NCI-H1694 (cell line): ENCODE data around the gene PPIA.
"Not testable (repeated sequence)": the region's sequence is repeated elsewhere in the genome, so short reads cannot be mapped to it uniquely, and the experiment has no call there.

ENCODE experiments used
- DNase-seq: peaks from one replicate; lab custom pipeline; 2025; lab: John Stamatoyannopoulos, UW

The PPIA gene

DNA sequence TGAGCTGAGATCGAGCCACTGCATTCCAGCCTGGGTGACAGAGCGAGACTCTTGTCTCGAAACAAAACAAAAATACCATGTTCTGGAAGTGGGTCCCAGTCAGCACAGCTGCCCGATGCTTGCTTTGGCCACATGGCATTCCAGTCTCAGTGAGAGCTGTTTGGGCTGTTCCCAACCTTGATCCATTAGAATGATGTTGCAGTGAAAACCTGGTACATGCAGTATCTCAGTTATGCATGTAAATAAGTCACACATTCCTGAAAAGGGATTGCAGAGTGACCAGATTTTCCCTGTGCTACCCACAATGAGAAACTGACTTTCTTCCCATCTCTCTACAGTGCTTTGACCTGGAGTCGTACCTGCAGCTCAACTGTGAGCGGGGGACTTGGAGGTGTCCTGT lies 32.4 kb upstream of the PPIA start:
- DNase-seq = no peak

DNA sequence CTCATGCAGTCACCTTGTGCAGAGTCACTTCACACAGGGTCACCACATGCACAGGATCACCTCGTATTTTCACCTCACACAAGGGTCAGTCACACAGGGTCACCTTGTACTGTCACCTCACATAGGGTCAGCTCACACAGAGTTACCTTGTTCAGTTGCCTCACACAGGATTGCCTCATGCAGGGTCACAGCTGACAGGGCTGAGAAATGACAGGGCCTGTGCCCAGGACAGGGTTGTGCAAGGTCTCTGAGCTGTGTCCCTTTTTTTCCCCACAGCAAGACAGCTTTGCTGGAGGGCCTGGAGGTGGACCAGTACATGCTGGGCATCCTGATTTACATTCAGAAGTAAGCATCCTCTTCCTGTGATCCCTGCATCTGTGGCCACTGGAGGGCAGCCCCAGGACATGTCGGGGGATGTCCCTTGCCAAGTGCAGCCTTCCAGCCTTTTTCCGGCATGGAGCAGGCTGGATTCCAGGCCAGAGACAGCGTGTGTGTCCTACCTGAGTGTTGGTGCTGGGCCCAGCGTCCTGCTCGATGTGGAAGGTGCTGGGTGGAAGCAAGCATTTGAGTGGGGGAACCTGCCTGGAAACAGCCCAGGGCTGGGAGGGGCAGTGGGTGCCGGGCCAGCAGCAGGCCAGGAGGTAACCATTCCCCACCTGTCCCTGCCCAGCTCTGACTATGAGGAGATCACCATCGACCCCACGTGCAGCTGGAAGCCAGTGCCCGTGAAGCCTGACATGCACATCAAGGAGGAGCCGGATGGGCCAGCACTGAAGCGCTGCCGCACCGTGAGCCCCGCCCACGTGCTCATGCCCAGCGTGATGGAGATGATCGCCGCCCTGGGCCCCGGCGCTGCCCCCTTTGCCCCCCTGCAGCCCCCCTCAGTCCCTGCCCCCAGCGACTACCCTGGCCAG lies 31.6 kb upstream of the PPIA start:
- DNase-seq = no peak

DNA sequence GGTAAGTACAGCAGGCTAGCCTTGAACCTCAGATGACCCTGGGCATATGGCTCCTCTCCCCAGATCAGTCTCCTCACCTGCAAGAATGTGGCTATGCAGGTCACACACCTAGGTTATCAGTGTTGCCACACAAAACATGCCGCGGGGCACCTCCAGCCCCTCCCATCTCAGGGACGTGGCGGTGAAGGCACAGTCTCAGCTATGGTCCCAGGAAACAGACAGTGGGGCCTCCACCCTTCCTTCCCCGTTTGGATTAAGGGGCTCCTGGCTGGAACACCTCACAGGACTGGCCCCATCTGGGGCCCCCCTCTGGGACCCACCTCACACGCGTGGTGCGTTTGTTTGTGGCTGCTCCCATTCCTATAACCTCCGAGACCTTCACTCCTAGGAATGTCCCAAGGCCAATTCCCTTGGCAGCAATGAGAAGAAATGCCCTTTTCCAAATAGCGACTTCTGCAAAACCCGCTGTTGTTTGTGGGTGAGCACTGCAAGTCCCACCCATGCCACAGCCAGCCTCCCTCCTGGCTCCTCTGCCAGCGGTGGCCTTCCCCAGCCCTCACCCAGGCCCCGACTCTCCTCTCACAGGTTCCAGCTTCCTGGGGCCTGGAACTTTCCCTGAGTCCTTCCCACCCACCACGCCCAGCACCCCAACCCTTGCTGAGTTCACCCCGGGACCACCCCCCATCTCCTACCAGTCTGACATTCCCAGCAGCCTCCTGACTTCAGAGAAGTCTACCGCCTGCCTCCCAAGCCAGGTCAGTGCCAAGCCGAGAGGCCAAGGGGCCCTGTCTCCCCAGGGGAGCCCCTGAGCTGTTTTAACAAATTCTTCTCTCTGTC lies 30.7 kb upstream of the PPIA start:
- no peak for DNase-seq

DNA sequence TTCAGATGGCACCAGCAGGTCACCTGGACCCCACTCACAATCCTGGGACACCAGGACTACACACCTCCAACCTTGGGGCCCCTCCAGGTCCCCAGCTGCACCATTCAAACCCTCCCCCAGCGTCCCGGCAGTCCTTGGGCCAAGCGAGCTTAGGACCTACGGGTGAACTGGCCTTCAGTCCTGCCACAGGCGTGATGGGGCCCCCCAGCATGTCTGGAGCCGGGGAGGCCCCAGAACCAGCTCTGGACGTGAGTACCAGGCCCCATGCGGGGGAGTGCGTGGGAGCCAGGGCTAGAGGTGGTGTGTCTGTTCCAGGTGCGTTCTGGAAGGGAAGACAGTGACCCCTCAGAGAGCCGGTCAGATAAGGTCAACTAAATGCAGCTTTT lies 30.1 kb upstream of the PPIA start:
- no peak for DNase-seq

DNA sequence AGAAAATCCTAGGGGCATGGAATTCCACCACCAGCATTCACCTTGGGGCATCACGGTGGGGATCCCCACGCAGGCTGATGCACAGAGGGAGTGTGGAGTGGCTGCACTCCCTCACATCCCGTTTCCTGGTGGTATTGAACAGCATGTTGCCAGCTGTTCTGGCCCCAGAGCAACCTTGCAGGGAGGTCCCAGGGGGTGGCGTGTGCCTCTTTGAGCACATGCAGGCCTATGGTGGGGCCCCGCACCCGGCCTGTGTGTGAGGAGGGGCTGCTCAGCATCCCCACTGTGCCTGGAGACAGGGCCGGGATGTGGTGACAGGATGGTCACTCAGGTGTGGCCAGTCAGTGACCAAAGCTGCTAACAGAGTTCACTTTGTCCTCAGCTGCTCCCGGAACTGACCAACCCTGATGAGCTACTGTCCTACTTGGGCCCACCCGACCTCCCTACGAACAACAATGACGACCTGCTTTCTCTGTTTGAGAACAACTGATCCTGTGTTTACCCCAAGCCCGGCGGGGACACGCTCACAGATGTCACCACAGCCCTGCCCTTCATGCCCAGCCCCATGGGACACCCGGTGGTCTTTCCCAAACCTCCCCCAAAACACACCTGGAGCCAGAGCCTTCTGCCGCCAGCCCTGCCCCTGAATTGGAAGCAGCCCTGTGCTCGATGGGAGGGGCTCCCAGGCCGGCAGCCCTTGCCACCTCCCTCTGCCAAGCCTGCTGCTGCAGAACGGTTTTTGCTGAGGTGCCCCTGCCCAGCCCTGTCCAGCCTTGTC lies 29.2 kb upstream of the PPIA start:
- peak; percentile 15 for DNase-seq

DNA sequence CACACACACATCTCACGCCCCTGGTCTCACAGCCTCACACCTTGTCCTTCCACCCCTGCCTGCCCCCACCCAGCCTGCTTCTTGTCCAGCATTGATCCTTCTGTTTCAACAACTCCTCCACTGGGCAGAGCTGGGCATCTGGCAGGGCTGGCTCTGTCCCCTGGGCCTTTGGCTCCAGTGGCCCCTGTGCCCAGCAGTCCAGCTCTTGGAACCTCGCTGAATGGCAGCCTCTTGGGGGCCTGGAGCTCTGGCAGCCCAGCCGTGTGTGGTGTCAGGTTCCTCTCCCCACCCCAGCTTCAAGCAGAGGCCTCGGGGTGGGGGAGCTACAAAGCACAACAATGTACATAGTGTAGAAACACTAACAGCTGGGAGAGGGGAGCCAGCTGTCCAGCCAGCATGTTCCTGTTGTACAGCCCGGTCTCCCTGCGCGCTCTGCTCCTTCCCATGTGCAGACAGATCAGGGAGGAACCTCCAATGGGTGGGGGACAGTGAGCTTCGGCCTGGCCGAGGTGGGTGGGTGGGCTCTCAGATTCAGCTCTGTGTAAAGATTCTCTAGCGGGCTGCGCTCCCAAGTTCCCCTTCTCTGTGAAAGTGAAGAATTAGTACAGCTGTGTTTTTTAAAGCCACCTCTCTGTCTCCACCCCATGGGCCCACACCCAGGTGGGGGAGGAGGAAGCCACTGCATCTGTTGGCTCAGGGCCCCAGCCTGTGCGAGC lies 28.4 kb upstream of the PPIA start:
- DNase-seq = peak; percentile 95

DNA sequence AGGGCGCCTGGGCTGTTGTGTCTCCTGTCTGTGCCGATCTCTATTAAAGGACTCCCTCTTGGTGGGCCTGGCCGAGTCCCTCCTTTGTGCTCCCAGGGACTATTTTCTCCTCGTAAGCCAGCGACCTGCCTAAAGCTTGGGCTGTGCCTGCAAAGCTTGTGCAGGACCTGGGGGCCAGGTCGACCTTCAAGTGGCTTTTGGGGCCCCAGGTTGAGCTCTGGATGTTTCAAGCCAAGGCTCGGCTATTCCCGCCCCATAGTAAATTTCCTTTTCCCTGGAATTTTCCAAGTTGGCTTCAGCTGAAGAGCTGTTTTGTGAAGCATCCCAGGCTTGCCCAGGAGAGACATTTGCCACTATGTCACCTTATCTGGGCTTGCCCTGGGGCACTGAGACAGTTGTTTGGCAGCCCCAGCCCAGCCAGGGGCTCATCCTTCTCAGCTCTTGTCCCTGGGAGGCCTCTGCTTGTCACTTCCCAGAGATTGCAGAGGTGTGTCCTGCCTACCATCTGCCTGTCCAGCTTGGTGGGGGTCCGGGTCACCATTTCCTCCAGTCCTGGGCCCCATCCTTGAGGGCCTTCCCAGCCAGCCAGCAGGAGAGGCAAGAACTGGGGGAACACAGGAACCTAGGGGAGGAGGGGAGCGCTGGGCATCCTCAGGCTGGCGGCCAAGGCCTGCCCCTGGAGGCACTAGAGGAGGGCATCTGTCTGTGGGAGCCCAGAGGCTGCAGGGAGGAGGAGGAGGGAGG lies 27.7 kb upstream of the PPIA start:
- no peak for DNase-seq

DNA sequence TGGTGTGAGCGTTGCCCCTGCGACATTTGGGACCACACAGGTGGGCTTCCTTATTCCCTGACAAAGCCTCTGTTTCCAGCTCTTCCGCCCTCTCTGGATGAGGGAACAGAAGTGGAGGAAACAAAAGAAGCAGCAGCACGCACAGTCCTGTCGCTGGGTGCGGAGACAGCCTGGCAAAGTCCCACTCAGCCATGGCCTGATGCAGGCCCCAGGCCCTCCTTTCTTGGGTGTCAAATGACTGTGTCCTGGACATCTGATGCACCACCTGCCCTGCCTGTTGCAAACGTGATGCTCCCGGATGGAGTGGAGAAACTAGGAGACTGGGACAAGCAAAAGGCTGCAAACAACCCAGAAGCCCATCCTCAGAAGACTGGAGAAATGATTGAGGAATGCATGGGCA lies 27.1 kb upstream of the PPIA start:
- DNase-seq = no peak

DNA sequence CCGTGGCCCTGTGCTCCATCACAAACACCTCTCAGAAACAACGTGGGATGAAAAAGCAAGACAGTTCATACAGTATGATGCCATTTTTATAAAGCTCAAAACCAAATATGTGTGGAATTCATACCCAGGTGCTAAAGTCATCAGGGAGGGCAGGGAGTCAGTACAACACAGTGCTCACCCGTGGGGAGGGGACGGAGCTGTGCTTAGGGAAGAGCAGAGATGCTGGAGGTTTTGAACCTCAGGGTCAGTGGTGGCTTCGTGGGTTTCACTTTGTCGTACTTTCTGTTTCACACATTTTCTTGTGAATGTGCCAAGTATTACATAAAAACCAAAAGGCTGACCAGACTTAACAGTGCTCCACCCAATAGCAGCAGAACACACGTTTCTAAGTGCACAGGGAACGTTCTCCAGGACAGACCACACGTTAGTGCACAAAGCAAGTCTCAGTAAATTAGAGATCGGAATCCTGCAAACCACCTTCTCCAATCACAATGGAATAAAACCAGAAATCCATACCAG lies 26.6 kb upstream of the PPIA start:
- DNase-seq = no peak

DNA sequence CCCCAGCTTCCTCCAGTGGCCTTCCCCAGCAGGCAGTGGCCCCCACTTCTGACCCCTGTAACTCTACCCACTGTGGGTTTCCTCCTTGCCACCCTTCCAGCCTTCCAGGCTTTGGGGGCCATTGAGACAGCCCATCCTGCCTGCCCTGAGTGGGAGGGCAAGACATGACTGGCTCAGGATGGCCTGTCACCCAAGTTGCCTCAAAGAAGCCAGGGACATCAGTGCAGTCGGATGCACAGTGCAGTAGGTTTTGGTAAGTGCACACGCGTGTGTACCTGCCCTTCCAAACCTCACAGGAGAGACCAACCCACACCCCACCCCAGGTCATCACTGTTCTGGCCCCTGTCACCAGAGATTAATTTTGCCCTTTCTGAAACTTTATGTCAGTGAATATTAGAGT lies 25.1 kb upstream of the PPIA start:
- no peak for DNase-seq

DNA sequence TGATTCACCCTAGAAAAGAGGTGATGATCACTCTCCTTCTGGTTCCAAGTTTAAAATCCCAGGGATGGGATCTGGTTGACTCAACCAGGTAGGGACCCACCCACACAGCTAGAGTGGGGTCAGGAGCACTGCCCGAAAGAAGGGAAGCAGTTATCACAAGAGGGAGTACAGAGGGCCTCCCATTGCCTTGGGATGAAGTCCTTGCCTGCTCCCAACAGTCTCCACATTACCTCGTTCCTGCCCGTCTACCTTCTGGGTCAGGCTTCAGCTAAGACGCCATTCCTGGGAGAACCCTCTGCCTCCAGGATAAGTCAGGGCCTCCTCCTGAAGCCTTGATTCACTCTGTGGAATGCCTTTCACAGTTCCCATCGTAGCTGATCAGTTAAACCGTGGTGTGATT lies 24.0 kb upstream of the PPIA start:
- DNase-seq = no peak

DNA sequence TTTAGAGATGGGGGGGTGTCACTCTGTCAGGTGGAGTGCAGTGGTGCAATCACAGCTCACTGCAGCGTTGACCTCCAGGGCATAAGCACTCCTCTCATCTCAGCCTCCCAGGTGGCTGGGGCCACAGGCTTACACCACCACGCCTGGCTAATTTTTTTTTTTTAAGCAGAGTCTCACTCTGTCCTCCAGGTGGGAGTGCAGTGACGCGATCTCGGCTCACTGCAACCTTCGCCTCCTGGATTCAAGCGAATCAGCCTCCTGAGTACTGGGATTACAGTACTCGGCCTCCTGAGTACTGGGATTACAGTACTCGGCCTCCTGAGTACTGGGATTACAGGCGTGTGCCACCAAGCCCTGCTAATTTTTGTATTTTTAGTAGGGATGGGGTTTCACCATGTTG lies 23.6 kb upstream of the PPIA start:
- no peak for DNase-seq

DNA sequence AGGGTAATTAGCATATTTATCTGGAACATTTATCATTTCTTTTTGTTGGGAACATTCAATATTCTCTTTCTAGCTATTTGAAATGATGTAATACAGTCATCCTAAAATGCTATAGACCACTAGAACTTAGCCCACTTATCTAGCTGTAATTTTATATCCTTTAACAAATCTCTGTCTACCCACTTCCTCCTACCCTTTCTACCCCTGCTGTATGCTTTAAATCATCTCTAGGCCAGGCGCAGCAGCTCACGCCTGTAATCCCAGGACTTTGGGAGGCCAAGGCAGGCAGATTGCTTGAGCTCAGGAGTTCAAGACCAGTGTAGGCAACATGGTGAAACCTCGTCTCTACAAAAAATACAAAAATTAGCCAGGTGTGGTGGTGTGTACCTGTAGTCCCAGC lies 22.0 kb upstream of the PPIA start:
- not testable (repeated sequence) for DNase-seq

DNA sequence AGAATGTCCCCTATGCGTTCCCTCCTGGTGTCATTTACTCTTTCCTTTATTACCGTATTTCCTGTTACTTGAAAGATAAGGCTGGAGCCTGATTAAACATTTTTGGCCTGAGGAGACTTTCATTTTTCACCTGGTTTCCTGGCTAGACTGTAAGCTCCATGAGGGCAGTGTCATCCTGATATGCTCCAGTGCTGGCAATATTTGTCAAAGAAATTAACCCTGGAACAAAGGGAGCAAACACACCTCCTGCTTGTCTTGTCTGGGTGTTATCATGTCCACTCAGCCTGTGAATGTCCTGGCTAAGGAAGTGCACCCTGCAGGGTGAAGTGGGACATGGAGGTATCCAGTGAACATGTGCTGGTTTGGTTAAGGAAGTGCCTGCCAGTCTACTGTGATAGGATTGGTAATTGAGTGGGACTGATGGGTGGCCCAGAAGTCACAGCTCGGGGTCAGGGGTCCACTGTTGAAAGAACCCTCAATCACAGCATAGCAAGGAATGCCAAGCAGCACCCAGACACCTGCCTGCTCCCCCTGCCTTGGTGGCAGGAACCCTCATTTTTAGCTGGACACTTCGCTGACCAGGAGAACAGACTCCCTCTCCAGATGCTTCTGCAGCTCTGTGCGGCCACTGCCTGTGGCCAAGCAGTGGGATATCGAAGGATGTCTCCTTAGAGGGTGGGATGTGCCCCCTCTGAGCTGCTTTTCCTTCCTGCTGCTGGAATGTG lies 20.9 kb upstream of the PPIA start:
- no peak for DNase-seq

DNA sequence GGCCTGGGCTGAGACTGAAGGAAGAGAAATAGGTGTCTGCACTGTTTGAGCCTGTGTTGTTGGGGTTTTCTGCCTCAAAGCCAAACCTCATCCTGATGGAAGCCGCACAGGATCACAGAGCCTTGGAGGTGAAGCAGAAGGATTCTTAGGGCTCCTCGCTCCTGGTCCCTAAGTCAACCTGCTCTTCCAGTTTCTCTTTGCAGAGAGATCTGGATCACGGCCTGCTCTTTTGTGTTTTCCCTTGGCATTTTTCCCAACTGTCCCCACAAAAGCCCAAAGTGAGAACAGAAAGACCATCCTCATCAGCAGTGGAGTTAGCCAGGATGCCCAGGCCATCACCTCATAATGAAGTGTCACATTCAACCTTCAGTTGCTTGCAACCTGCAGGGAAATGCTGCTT lies 20.3 kb upstream of the PPIA start:
- no peak for DNase-seq

DNA sequence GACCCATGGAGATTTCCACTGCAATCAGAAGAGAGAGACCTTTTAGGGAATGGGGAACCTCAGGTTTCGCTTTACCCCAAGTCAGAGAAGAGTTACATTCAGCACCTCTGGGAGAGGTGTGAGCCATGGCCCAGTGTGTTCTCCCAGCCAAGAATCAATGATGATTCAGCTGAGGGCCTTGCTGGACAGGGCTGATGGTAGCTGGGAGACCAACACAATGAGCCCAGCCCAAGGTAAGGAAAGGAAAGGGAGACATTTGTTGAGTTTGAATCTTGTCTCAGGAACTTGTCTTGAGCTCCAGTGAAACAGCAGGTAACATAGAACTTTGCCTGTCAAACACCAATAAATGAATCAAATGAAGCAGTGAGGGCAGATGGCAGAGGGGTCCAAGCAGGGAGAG lies 14.0 kb upstream of the PPIA start:
- no peak for DNase-seq

DNA sequence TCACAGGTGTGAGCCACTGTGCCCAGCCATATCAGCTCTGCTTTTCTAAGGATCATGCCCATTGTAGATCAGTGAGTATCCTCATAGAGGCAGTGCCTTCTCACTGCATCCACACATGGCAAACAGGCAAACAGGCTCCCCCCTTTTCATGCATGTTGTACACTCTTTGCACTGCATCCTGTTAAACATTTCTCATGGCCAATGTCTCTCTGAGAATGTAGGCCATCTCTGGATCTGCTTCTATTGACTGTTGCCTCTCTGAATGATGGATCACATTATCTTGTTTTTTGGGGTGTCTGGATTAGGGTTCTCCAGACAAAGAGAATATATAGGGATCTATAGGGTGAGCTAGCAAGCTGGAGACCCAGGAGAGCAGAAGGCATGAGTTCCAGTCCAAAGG lies 13.1 kb upstream of the PPIA start:
- no peak for DNase-seq

DNA sequence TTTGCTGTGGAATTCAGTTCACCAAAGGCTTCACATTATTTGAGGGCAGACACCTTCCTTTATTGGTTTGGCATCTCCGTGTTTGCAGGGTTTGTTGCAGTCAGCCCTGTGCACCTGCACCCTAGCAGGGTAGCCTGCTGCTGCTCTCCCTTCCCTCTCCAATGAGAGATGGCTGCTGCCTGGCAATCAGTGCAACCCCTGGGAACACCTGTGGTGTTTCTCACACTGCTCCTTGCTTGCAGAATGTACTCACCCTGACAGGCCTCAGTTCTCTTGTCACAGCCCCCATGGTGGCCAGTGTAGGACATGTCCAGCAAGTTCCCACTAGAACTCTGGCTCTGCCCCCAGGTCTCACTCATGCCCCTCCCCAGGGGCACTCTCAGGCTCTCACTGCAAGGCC lies 12.1 kb upstream of the PPIA start:
- DNase-seq = no peak

DNA sequence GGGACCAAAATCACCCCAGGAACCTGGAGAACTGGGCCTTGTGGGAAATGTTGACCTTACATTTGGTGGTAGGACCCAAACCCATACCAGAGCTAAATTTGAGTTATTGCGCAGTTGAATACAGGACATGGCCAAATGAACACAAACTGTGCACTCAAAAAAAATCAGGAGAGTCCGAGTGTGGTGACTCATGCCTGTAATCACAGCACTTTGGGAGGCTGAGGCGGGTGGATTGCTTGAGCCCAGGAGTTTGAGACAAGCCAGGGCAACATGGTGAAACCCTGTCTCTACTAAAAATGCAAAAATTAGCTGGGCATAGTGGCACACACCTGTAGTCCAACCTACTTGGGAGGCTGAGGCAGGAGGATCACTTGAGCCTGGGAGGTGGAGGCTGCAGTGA lies 11.3 kb upstream of the PPIA start:
- DNase-seq = not testable (repeated sequence)

DNA sequence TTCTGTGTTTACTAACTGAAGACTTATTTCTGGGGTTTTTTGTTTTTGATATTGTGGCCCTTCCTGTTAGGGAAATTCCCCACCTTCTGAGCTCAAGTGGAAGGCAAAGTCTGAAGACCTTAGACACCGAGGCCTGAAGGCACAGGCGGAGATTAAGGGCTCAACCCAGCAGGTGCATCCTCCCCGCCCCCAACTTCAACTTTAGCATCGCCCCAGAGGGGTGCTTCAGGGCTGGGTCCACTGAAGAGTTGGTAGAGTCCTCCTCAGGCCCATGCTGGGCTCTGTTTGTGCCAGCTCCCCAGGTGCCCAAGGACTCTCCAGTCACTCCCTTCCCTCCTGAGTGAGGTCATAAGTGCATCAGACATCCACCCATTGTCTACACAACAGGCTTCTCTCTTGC lies 9.4 kb upstream of the PPIA start:
- DNase-seq = no peak
